ENCODE data around the gene DRC1.

GRCh38 chr2:26489213-26489850, 87.6 kb downstream of the DRC1 start:
- TF ChIP-seq CTCF (IDR thresholded peaks at IDR 0.05) (no peak), POLR2A (IDR thresholded peaks at IDR 0.05) (no peak)
